ENCODE data around the gene FARS2. TPM values are rescaled to one million over a fixed set of nuclear protein-coding genes. Genes with fewer than 3 reads are reported as not detected.

The FARS2 gene
- total RNA-seq, 1 experiment from 2014 or later, result 13.8 TPM

- ATAC-seq, result no peak
- H3K4me1 ChIP-seq (ENCODE audit: control insufficient read depth in 1 of 2, insufficient read depth in 2 of 2, low read length in 2 of 2), result peaks cover 0 to 7% of the 10 kb centered on the region in 2 experiments; a peak in 2 of 4 replicates
- H4K20me1 ChIP-seq (ENCODE audit: insufficient read depth), result no peaks in the 10 kb centered on the region
- no peak overlapping the region for H3K27ac ChIP-seq (ENCODE audit: low read depth, low read length)
- H2AFZ ChIP-seq (ENCODE audit: low read depth, low read length, poor library complexity, severe bottlenecking), result no peak overlapping the region
- no peaks in the 10 kb centered on the region for H3K36me3 ChIP-seq (ENCODE audit: control insufficient read depth in 1 of 2, insufficient read depth in 2 of 2, low read length in 2 of 2)
- no peaks in the 10 kb centered on the region for H3K27me3 ChIP-seq (ENCODE audit: insufficient read depth, low read length)
- H3K79me2 ChIP-seq (ENCODE audit: insufficient read depth, low read length), result no peaks in the 10 kb centered on the region
- no peak overlapping the region for H3K4me2 ChIP-seq (ENCODE audit: low read length)
- H3K9me3 ChIP-seq (ENCODE audit: control insufficient read depth in 1 of 2, insufficient read depth in 1 of 2, low read depth in 1 of 2, low read length in 2 of 2), result peaks cover 0 to 2% of the 10 kb centered on the region in 2 experiments; a peak in 2 of 4 replicates
- no peaks in the 10 kb centered on the region for H3K9me2 ChIP-seq (ENCODE audit: insufficient read depth)
- no peak for DNase-seq (ENCODE audit: low read depth, low spot score)
- CTCF ChIA-PET, result no interaction called here
- BruUV-seq (replicated peaks), result no TSS peak
- POLR2A ChIA-PET, result no interaction called here
- intact Hi-C loops (cut with micrococcal nuclease), result no loop called here
- no peak overlapping the region for H3K9ac ChIP-seq (ENCODE audit: low read length)
- no peak overlapping the region for H3K4me3 ChIP-seq (replicated peaks in 1 of 2; ENCODE audit: low read depth in 1 of 2, low read length in 2 of 2)
- TF ChIP-seq RAD21 (IDR thresholded peaks at IDR 0.05; ENCODE audit: low read depth), result no peak
- TF ChIP-seq REST (IDR thresholded peaks at IDR 0.05; ENCODE audit: low read depth), result no peak
- RAD21 ChIA-PET (ENCODE audit: low non-redundant PET in 1 of 2, low total read pairs in 2 of 2, uncharacterized antibody in 2 of 2, unreplicated experiment in 2 of 2), result no interaction called here
Observed at GRCh38 chr6:5644523-5645185, 383.3 kb downstream of the FARS2 start.

Data from HCT116 (cell line).